Measurements from ENCODE around the gene COPZ1.
"Not testable (repeated sequence)": the region's sequence is repeated elsewhere in the genome, so short reads cannot be mapped to it uniquely, and the experiment has no call there.

DNA sequence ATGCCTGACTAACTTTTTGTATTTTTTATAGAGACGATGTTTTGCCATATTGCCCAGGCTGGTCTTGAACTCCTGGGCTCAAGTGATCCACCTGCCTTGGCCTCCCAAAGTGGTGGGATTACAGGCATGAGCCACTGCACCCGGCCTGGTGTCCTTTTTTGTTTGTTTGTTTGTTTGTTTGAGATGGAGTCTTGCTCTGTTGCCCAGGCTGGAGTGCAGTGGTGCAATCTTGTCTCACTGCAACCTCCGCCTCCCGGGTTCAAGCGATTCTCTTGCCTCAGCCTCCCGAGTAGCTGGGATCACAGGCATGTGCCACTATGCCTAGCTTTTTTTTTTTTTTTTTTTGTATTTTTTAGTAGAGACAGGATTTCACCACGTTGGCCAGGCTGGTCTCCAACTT, 29.3 kb downstream of the COPZ1 start:
- not testable (repeated sequence) for TF ChIP-seq CTCF (IDR thresholded peaks at IDR 0.05; ENCODE audit: low read depth, low read length); EZH2phosphoT487 (IDR thresholded peaks at IDR 0.05; ENCODE audit: low read depth)

Measured in OCI-LY3 (cell line).